ENCODE measurements around the gene RAPGEF3.
A peak's percentile ranks its signal among the peaks of the same experiment; 100 is the strongest.

Gene RAPGEF3

DNA sequence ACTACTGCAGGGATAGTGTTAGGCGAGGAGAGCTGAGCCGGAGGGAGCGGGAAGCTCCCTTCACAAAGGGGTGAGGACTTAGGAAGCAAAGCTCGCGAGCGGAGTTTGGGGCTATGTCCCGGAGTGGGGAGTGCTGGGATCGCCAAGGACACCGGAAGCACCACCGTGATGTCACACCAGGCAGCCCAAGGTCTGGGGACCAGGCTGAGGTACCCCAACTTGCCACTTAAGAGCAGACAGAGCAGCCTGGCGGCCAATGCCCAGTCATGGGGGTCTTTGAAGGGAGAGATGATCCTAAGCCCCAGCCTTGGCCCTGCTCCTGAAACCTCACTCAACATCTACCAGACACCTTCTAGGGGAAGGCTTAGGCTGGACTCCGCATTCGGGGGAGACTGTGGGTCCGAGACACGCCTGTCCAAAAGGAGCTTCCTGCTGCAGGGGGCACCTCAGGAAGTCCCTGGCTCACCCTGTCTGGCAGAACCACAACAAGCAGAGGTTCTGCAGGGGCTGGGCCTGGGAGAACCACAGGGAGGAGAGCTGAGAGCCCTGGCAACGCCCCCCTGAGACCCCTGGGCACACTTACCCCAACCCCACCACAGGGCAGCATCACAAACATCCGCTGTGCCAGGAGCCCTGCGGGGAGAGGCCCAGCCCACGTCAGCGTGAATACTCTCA lies 32.1 kb upstream of the RAPGEF3 start:
- no peak for DNase-seq

DNA sequence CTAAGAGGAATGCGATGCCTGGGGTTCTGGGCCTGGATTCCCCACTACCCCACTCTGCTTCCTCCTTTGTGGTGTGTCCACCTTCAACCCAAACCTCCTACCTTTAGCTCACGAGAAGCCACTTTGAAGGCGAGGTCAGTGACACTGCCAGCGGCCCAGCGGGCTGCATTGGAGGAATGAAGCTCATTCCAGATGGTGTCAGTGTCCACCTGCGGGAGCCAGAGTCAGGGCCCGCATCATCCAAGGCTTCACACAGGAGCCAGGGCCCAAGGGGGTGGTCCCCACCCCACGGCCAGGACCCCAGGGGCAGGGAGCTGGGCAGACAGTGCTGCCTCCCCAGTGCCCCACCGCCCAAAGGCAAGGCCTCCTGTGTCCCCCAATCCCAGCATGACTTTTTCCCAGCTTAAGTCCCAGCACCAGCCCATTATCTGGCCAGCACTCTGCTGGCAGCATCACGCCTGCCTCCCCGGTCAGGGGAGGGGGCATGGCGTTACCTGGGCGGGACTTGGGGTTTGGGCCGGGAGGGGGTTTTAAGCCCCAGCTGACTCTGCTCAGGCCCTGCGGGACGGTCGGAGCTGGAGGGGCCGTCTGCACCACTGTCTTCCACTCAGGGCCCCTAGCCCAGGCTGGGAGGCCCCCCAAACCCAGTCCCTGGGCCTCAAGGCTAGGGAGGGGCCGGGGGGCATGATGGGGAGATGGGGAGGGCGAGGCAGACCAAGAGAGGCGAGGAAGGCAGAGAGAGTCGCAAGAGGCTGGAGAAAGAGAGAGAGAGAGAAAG lies 31.2 kb upstream of the RAPGEF3 start:
- DNase-seq, result no peak

DNA sequence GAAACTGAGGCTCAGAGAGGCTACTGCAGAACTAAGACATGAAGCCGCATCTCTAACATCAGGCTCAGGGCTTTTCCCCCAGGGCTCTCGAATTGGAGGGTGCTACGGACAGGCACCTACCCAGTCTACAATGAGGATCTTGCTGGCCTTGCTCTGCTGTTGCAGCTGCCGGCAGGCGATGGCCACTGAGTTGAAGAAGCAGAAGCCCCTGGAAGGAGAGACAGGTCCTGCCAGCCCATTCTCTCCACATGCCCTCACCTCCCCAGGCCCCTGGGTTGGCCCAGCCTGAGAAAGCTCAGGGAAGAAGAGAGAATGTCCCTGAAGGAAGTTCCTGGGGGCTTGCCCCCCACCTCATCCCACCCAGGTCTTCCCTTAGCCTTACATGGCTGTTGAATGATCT lies 30.5 kb upstream of the RAPGEF3 start:
- DNase-seq, result no peak

DNA sequence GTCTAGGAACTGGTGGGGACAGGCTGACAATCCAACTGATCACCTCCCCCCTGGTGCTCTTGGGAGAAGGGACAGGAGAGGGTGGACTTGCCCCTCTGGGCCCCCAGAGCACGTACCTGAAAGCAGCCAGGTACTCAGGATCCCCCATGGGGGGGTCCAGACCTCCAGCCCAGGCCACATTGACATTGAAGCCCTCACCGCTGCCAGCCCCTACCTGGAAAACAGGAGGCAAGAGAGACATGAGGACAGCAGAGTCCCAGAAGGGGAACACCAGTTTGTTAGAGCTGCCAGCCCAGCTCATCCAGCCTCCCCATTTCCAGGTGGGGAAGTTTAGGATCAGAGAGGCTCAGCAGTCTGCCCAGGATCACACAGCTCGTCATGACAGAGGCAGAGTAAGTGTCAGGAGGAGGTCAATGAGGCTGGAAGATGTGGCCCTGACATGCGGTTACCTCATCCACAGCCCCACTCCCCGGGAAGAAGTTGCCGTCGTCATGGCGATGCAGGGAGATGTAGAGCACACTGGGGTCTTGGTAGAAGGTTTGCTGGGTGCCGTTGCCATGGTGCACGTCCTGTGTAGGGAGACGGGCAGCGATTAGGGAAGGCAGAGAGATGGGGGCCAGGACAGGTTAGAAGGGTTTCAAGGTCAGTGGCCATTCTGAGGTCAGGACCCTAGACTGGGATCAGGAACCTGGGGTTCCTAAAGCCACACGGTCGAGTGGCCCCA lies 29.1 kb upstream of the RAPGEF3 start:
- DNase-seq, result no peak

DNA sequence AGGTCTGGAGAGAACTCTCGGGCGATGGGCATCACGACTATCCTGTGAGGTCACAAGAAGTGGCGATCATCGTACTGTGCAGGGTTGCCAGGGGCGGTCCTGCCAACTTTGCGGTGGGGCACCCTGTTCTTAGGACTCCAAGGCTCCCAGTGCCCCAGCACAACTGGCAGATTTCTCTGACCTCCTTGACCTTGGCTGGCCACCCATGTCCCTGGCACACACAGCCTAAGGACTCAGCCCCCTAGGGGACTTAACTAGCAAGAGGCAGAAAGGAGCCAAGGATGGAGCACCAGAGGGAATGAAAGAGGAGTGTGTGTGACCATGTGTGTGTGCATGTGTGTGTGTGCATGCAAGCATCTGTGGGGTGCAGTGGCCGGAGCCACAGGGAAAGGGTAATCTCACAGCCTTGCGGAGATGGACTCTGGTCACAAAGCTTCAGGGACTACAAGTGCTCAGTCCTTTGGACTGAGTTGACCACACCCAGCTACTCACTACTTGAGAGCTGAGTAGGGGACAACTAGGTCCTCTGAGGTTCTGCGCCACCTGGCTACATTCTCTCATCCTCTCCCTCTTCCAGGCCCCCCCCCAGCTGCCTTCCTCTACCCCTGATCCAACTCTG lies 28.1 kb upstream of the RAPGEF3 start:
- no peak for DNase-seq

DNA sequence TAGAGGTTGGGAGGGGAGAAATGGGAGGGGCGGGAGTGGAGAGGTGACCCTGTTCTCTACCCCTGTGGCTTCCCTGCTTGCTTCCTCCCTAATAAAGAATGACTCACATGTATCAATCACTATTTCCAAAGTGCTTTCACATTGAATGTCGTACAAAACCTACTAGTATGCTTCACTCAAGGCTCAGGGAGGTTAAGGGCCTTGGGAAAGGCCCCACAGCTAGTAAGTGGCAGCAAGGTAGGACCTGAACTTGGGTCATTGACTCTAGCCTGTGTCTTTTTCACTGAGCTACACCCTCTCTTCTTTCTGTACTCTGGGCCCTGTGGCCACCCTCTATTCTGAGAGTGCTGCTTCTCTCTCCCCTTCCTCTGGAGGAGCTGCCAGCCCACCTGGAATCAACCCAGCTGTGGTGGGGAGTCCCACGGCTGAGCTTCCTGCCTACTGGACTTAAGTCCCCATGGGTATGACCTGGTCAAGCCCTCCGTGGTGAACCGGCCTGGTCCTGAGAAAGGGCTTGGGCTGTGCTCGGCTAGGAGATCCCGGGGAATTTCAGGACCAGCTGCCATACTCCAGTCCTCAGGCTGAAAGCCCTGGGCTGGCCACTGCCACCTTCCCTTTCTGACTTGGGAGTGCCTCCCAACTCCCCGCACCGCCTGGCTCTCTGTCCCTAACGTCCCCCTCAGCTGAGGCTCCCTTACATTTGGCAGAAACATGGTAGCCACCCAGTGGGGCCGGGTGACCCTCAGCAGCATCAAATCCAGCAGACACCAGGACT lies 27.4 kb upstream of the RAPGEF3 start:
- DNase-seq, result no peak

DNA sequence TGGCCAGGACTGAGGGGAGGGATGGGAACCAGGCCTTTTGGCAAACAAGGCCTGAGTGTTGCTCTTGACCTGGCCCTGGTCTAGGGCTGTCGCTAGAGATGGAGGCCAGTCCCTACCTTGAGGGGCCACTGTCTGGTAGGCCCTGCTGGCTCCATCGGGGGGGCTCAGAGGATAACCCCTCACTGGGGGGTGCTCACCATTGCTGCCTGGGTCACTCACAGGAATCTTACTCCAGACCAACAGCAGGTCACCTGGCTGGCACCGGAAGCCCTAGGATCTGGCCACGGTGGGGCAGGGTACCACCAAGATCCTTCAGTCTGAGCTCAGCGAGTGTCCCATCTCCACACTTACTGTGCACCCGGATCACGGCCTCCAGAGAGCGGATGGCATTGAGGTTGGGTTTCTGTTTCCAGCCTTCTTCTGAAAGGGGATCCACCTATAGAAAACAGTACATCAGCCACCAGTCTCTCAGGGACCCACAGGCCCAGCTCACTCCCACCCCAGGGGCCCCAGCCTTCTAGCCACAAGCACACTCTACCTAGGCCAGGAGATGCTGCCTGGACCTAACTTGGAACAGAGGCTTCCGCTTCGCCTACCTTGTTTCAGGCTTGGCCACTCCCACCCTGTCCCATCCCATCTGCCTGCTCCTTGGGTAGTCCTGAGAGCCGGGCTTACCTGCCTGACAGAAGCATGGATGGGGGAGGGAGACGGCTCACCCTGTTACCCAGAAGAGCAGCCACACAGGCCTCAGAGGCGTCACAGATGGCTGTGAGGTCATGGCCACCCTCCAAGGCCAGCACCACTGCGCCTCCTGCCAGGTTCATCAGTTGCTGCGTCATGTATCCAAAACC lies 26.6 kb upstream of the RAPGEF3 start:
- DNase-seq, result no peak

DNA sequence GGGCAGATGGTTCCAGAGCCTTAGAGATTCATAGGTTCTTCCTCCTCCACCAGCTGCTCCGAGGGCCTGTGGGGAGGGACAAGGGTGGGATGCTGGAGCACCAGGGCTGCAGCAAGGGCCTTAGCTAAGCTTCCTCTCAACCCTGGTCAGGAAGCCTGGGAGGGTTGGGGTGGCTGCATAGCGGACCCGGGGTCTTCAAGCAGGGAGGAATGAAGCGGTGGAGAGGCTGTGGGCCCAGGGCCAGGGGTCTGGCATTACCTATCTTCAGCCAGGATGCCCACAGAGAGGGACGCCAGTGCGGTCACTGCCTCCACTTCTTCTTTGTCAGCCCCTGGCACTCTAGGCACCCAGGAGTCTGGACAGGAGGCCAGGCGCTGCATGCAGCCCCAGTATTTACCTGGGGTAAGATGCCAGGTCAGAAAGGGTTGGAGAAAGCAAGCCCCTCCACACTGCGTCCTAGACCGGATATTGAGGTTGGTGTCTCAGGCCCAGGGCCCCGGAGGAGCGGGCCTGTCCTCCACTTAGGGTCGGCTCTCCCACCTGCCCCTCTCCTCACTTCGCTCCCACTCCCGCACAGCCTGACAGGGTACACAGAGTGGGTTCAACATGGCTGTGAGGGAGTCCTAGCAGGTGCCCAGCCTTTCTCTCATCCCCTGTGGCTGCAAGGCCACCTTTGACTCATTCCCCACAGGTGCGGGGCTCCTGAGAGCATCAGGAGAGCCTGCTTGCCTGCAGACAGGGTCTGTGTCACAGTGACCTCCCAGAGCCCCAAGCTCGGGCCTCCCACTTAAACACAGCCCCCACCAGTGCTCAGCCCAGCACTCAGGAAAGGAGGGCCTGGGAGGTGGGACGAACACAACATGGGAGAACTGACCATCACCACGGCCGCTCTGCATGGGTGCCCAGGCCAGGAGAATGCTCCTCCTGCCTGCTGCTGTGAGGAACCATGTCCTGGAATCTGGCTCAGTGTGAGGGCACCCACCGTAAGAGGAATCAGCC lies 25.4 kb upstream of the RAPGEF3 start:
- no peak for DNase-seq

DNA sequence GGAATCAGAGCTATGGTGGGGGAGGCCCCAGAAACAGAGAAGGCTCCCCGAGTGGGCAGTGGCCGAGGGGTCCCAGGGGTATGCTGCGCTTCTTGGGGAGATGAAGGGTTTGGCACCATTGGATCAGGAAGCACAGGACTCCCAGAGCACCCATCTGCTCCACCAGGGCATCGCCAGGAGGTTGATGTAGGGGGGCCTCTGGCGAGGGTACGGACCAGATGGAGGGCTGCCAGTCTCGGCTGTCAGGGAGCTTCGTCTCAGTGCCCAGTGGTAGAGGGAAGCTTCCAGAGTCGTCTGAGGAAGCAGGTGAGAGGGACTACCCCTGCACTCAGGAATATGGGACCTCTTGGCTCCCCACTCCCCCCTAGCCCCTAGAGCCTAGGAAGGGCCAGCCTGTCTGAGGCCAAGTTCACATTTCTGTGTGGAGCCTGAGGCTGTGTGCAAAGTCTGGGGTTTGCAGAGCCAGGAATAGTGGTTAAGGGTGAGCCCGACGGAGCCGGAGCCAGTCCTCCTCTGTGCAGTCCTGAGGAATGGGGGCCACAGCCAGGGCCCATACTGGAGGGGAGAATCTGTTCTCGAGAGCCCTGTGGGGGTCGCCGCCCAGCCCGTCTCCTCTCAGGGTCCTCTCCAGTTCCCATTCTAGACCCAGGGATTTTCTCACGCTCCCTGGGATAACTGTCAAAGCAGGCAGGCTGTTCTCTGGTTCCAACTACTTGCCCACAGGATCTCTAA lies 24.5 kb upstream of the RAPGEF3 start:
- no peak for DNase-seq

DNA sequence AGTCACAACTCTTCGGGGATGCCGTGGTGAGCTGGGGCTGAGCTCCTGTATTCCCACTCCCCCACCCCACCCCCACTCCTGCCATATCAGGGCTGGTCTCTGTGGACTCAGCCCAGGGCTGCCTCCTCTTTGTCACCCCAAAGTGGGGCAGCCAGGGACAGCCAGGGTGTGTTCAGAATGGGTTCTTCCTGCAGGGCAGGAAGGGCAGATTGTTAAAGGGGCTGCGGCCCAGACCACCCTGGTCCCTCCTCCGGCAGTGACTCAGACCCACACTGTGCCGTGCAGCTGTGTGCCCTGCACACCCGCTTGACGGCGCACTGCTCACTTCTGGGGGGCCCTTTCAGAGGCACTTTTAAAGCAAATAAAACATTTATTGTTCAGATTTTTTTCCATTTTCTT lies 23.7 kb upstream of the RAPGEF3 start:
- no peak for DNase-seq

DNA sequence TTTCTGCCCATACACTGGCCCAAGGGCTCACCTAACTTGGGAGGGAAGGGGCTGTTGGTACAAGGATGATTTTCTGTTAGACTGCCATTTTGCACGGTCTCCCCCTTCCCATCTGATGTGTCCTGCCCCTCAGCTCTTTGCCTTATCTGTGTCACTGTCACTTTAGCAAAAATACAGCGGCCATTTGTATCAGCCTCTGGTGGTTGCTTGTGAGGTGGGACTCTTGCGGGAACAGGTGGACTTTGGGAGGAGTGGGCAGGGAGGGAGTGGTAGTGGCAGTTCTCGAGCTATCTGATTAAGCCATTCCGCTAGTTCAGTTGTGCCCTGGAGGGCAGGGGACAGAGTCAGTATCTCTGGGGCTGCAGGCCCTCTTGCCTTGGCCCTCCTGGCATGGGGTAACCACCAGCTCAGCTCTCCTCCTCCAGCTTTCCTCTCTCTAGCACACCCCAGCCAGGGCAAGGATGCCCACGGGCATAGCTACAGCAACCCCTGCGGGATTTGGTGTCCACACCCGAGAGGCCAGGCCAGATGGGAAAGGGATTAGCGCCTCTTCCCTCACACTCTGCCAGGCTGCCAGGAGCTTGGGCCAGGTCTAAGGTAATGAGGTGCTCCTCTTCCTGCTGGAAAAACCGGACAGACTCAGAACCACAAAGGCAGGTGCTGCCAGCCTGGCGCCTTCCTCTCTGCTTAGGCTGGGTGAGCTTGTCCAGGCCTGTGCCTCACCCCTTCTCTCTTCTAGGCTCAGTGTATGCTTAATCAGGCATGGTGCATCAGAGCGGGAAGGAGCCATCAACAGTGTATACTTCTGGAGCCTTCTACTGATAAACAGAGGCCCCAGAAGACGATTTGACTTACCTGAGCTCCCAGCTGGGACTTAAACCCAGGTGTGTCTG lies 23.0 kb upstream of the RAPGEF3 start:
- DNase-seq, result no peak

DNA sequence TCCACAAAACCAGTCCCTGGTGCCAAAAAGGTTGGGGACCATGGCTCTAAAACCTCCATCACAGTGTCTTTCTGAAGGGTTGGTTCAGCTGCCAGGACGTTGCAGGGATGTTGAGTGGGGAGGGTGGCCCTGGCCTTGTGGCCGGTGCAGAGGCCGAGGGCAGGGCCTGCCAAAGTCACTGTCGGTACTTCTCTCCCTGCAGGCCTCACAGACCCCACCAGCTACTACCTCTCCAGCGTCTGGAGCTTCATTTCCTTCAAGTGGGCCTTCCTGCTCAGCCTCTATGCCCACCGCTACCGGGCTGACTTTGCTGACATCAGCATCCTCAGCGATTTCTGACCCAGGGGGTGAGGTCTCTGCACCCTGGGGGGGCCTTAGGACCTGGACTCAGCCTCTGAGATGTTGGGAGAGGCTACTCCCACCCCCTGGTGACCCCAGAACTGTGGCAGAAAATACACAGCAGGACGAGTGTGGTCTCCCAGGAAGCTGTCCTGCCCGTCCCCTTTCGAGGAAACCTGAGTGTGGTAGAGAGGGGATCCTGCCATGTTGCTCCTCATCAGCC lies 21.3 kb upstream of the RAPGEF3 start:
- no peak for DNase-seq

DNA sequence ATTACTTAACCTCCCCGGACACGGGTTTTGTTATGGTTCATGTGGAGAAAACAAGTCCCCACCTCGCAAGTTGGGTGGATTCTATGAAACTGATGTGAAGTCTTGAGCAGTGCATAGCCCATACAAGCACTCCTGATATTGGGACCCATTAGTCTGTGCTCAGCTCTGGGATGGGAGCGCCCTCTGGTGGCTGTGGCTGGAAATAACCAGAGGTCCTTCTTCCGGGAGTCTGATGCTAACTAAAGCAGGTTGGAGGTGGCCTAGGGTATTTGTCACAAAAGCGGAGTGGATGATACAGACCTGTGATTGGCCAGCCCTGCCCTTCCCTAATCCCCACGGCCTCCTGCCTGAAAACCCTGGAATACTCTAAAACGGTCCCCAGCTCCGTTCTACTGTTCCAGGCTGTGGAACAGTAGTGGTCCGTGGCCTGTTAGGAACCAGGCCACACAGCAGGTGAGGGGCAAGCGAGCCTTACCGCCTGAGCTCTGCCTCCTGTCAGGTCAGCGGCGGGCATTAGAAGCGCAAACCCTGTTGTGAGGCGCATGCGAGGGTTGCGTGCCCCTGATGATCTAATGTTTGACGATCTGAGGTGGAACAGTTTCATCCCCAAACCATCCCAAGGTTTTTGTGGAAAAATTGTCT lies 20.7 kb upstream of the RAPGEF3 start:
- DNase-seq, result peak; percentile 99

DNA sequence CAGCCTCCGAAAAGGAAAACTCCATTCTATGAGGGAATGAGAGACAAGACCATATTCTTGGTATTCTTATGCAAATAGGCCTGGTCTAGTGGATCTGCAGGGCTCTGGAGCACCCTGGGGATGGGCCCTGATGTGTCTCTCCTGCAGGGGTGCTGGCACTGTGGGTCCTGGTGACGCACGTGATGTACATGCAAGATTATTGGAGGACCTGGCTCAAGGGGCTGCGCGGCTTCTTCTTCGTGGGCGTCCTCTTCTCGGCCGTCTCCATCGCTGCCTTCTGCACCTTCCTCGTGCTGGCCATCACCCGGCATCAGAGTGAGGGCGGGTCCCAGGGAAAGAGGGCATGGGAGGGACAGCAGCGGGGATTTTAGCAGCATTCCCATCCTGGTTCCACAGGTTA lies 20.2 kb upstream of the RAPGEF3 start:
- DNase-seq, result no peak

DNA sequence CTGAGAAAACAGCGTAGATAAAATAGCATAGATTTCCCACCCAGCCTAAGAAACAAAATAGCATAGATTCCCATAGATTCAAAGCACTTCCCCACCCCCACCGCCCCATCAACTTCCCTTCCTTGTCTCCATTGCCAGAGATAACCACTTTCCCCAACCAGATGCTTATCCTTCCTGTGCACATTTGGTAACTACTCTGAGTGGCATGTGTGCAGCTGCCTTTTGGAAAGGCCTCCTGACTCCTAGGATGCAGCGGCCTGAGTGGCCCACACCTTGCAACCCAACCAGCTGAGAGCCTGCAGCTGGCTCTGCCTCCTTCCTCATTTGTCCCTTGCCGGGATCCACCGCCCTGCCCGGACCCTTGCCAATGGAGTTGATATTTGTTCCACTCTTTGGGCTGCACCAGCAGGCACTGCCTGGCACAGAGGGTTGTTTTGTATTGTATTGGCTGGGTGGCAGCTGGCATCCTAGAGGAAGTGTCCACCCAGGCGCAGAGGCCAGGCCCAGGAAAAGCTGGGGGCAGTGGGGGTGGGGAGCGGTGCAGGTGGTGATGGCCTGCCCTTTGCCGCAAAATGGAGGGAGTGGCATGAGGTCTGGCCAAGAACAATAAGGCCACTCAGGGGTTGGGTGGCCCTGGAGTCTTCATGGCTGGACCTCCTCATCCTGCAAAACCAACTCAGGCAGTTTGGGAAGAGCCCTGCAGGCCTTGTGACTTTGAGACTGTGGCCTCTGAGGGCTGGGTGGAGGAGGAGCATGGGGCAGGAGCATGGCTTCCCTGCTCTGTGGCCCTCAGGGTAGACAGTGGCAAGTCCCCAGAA lies 19.3 kb upstream of the RAPGEF3 start:
- DNase-seq, result no peak

DNA sequence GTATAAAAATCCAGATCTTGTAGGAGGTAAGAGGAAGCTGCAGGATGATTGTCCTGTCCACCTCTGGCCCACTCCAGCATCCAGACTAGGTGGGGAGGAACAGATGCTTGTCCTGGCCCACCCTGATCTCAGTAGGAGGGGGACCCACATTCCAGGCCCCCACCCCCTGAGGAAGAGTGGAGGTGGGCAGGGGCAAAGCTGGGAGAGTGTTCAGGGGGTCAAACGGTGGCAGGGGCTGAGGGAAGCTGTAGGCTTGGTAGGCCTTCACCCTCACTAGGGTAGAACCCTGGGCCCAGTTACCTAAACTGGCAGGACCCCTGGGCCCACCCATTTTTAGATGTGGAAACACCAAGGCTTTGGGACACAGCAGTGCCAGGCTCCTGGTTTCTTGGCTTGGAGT lies 18.5 kb upstream of the RAPGEF3 start:
- no peak for DNase-seq
